Keratinocyte (primary cell): Measurements from ENCODE around the gene ATP5PF. TPM values are rescaled to one million over a fixed set of nuclear protein-coding genes. Genes with fewer than 3 reads are reported as not detected.

Source experiments
- DNase-seq: peaks from one replicate; pipeline ENCODE4 v3.0.0-alpha.2; 2011; ENCODE audit warnings: low read depth, missing footprints, low spot score
- FAIRE-seq: peaks from 2 replicates; lab custom pipeline; 2011; peaks lifted over from hg19 to GRCh38; lab: Jason Lieb, UNC
- H2AFZ ChIP-seq: 2 replicates; pipeline ENCODE4 v1.6.0; 2012; ENCODE audit warnings: low read length, control low read depth, inconsistent platforms; ENCODE audit not compliant: control insufficient read depth
- H3K27ac ChIP-seq: 2 replicates; pipeline ENCODE4 v1.5.1; 2011; ENCODE audit warnings: low read length; ENCODE audit not compliant: control insufficient read depth, insufficient read depth
- H3K27me3 ChIP-seq: 3 replicates; pipeline ENCODE4 v1.6.0; 2011; ENCODE audit warnings: low read length; ENCODE audit not compliant: control insufficient read depth, insufficient read depth; ENCODE audit errors: extremely low read depth
- H3K36me3 ChIP-seq, 2 experiments: 2 replicates in 1 of 2; 3 replicates in 1 of 2; pipeline ENCODE4 v1.5.1; 2011; ENCODE audit warnings: low read length in 2 of 2, mild to moderate bottlenecking in 1 of 2; ENCODE audit not compliant: control insufficient read depth in 2 of 2, insufficient read depth in 2 of 2; ENCODE audit errors: extremely low read depth in 1 of 2
- H3K4me1 ChIP-seq: 3 replicates; pipeline ENCODE4 v1.5.1; 2011; ENCODE audit warnings: low read length; ENCODE audit not compliant: control insufficient read depth, insufficient read depth; ENCODE audit errors: extremely low read depth
- H3K4me2 ChIP-seq: 3 replicates; pipeline ENCODE4 v1.6.0; 2011; ENCODE audit warnings: low read depth, low read length; ENCODE audit not compliant: control insufficient read depth, insufficient read depth; ENCODE audit errors: extremely low read depth
- H3K4me3 ChIP-seq, 3 experiments: fragments of 200-600 bp in 1 of 3; sonication (generic) in 1 of 3; 2 replicates in 2 of 3; 3 replicates in 1 of 3; pipeline ENCODE4 v1.5.1; 2011 to 2016; ENCODE audit warnings: low read length in 3 of 3, mild to moderate bottlenecking in 3 of 3, control low read depth in 2 of 3, inconsistent platforms in 1 of 3, low read depth in 1 of 3, mixed read lengths in 1 of 3, mixed run types in 1 of 3, moderate library complexity in 1 of 3; ENCODE audit not compliant: control insufficient read depth in 2 of 3, insufficient read depth in 2 of 3; ENCODE audit errors: extremely low read depth in 1 of 3
- H3K79me2 ChIP-seq: 2 replicates; pipeline ENCODE4 v1.6.0; 2012; ENCODE audit warnings: low read length; ENCODE audit not compliant: control insufficient read depth, insufficient read depth
- H3K9ac ChIP-seq: 3 replicates; pipeline ENCODE4 v1.6.0; 2011; ENCODE audit warnings: low read length; ENCODE audit not compliant: control insufficient read depth, insufficient read depth; ENCODE audit errors: extremely low read depth
- H3K9me1 ChIP-seq: 3 replicates; pipeline ENCODE4 v1.6.0; 2011; ENCODE audit warnings: low read length; ENCODE audit not compliant: control insufficient read depth, insufficient read depth; ENCODE audit errors: extremely low read depth
- H3K9me3 ChIP-seq: 2 replicates; pipeline ENCODE4 v1.5.1; 2012; ENCODE audit warnings: low read depth, low read length; ENCODE audit not compliant: control insufficient read depth
- H4K20me1 ChIP-seq: 3 replicates; pipeline ENCODE4 v1.6.0; 2011; ENCODE audit warnings: low read length; ENCODE audit not compliant: control insufficient read depth, insufficient read depth; ENCODE audit errors: extremely low read depth
- EZH2 ChIP-seq: IDR thresholded peaks from one replicate; pipeline ENCODE4 v1.6.1; 2012; ENCODE audit warnings: inconsistent platforms, mild to moderate bottlenecking, low read length, moderate library complexity
- dilution Hi-C: fragments of 300-500 bp; cut with MboI; formaldehyde crosslinking; loops from one replicate; pipeline ENCODE4 v1.7.0; 2020; ENCODE audit warnings: low sequenced_read_pairs; ENCODE audit not compliant: extremely low pct_ligation_motif_present
- polyA plus RNA-seq, 5 experiments: library from polyadenylated mRNA; depleted of rRNA in 3 of 5; stranded (reverse) in 3 of 5; stranded (forward) in 1 of 5; unstranded in 1 of 5; fragments of >200 nt; gene quantifications; 1 replicate in 1 of 5; 2 replicates in 3 of 5; 3 replicates in 1 of 5; pipeline versions ENCODE4 v1.2.1 to v1.2.3, GENCODE V29; 2011 to 2012; ENCODE audit warnings: missing spikeins in 2 of 5, low read depth in 1 of 5, low replicate concordance in 1 of 5
- TF ChIP-seq, protein P1 (sequence below), 3 experiments: IDR thresholded peaks in 1 of 3; conservative IDR thresholded peaks in 1 of 3; optimal IDR thresholded peaks in 1 of 3; 2 replicates in 2 of 3; 3 replicates in 1 of 3; pipeline versions ENCODE3 to v1.5.1; 2011; ENCODE audit warnings: low read length in 3 of 3, mild to moderate bottlenecking in 3 of 3, moderate library complexity in 2 of 3, control low read depth in 1 of 3, inconsistent platforms in 1 of 3; ENCODE audit not compliant: insufficient read depth in 2 of 3; ENCODE audit errors: extremely low read depth in 1 of 3

ATP5PF gene
- polyA plus RNA-seq, 1 donor (not counting 4 experiments of a cell fraction or from before 2014, with no cell fraction given), result 256 TPM

DNA sequence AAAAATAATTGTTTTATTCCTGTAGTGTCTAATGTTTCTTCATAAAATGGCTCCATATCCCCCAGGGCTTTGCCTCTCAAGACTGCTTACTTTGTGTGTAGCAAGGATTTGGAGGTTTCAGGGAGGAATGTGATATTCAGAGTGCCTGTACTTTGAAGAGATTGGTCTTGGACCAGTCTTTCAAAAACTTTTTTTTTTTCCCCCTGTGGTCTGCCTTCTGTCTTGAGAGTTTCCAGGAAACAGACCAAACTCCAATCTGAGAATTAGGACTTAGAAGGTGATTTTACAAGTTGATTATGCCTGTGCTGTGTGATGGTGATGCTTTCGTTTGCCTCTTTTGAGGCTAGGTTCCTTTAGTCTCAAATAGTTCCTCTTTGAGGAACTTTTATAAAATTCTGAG is 26.0 kb upstream of the ATP5PF start:
- Histone ChIP-seq H3K4me2 (no peak overlapping the region), H3K79me2 (no peaks in the 10 kb centered on the region), H3K4me1 (no peaks in the 10 kb centered on the region), H3K27me3 (no peaks in the 10 kb centered on the region), H3K4me3 (no peak overlapping the region), H3K9me1 (no peaks in the 10 kb centered on the region), H3K9ac (no peak overlapping the region), H4K20me1 (no peaks in the 10 kb centered on the region), H3K9me3 (no peaks in the 10 kb centered on the region), H2AFZ (no peak overlapping the region), H3K27ac (no peak overlapping the region), H3K36me3 (peaks cover 2 to 5% of the 10 kb centered on the region in 2 experiments)
- FAIRE-seq, result no peak
- TF ChIP-seq, protein P1, sequence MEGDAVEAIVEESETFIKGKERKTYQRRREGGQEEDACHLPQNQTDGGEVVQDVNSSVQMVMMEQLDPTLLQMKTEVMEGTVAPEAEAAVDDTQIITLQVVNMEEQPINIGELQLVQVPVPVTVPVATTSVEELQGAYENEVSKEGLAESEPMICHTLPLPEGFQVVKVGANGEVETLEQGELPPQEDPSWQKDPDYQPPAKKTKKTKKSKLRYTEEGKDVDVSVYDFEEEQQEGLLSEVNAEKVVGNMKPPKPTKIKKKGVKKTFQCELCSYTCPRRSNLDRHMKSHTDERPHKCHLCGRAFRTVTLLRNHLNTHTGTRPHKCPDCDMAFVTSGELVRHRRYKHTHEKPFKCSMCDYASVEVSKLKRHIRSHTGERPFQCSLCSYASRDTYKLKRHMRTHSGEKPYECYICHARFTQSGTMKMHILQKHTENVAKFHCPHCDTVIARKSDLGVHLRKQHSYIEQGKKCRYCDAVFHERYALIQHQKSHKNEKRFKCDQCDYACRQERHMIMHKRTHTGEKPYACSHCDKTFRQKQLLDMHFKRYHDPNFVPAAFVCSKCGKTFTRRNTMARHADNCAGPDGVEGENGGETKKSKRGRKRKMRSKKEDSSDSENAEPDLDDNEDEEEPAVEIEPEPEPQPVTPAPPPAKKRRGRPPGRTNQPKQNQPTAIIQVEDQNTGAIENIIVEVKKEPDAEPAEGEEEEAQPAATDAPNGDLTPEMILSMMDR (optimal IDR thresholded peaks at IDR 0.05 in 1 of 3, IDR thresholded peaks at IDR 0.05 in 1 of 3, conservative IDR thresholded peaks at IDR 0.05 in 1 of 3; ENCODE audit: extremely low read depth in 1 of 3, insufficient read depth in 2 of 3, low read length in 3 of 3), result no peak
- TF ChIP-seq EZH2, result no peak
- DNase-seq, result no peak
- dilution Hi-C loops, result no loop called here

DNA sequence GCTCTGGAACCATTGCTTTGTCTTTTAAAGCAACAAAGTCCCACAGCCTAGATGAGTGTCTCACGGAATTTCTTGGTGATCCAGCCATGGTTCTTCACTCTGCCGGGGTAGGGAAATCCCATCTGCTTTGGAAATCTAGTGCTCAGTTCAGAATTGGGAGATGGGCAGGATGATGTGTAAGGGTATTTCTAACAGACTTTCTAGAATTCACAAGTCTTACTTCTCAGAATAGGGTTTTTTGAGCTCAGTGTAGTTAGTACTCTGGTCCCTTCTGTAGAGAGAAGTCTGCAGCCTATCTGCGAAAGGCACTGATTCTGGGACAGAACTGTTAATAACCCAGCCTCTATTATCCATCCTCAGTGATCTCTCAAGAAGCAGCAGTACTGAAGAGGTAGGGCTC is 25.4 kb upstream of the ATP5PF start:
- H3K36me3 ChIP-seq, result peaks cover 2 to 5% of the 10 kb centered on the region in 2 experiments
- DNase-seq, result no peak
- H4K20me1 ChIP-seq, result no peaks in the 10 kb centered on the region
- H3K27ac ChIP-seq, result no peak overlapping the region
- no peak for FAIRE-seq
- no peak for TF ChIP-seq EZH2
- TF ChIP-seq, protein P1 (optimal IDR thresholded peaks at IDR 0.05 in 1 of 3, IDR thresholded peaks at IDR 0.05 in 1 of 3, conservative IDR thresholded peaks at IDR 0.05 in 1 of 3; ENCODE audit: extremely low read depth in 1 of 3, insufficient read depth in 2 of 3, low read length in 3 of 3), result no peak
- dilution Hi-C loops, result no loop called here
- H2AFZ ChIP-seq, result no peak overlapping the region
- H3K9me1 ChIP-seq, result no peaks in the 10 kb centered on the region
- no peak overlapping the region for H3K4me2 ChIP-seq
- no peak overlapping the region for H3K9ac ChIP-seq
- H3K4me3 ChIP-seq, result no peak overlapping the region
- H3K9me3 ChIP-seq, result no peaks in the 10 kb centered on the region
- no peaks in the 10 kb centered on the region for H3K79me2 ChIP-seq
- H3K4me1 ChIP-seq, result no peaks in the 10 kb centered on the region
- H3K27me3 ChIP-seq, result no peaks in the 10 kb centered on the region
